ENCODE data around the gene A3GALT2.

A3GALT2 gene

GRCh38 chr1:33322109-33322508, 1.2 kb upstream of the A3GALT2 start:
- Histone ChIP-seq H3K4me1 (no peaks in the 10 kb centered on the region), H3K27me3 (ENCODE audit: control insufficient read depth, insufficient read depth, low read length) (no peaks in the 10 kb centered on the region), H3K9me3 (ENCODE audit: control insufficient read depth, low read length) (no peaks in the 10 kb centered on the region), H3K27ac (no peak overlapping the region), H2AFZ (no peak overlapping the region), H3K4me3 (ENCODE audit: low read depth, low read length) (no peak overlapping the region), H3K9ac (no peak overlapping the region), H3K36me3 (ENCODE audit: control insufficient read depth, insufficient read depth, low read length) (no peaks in the 10 kb centered on the region), H3K4me2 (ENCODE audit: low read length) (no peak overlapping the region), H3K79me2 (no peaks in the 10 kb centered on the region)
- TF ChIP-seq, protein P1, sequence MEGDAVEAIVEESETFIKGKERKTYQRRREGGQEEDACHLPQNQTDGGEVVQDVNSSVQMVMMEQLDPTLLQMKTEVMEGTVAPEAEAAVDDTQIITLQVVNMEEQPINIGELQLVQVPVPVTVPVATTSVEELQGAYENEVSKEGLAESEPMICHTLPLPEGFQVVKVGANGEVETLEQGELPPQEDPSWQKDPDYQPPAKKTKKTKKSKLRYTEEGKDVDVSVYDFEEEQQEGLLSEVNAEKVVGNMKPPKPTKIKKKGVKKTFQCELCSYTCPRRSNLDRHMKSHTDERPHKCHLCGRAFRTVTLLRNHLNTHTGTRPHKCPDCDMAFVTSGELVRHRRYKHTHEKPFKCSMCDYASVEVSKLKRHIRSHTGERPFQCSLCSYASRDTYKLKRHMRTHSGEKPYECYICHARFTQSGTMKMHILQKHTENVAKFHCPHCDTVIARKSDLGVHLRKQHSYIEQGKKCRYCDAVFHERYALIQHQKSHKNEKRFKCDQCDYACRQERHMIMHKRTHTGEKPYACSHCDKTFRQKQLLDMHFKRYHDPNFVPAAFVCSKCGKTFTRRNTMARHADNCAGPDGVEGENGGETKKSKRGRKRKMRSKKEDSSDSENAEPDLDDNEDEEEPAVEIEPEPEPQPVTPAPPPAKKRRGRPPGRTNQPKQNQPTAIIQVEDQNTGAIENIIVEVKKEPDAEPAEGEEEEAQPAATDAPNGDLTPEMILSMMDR (IDR thresholded peaks at IDR 0.05) = no peak

DNA sequence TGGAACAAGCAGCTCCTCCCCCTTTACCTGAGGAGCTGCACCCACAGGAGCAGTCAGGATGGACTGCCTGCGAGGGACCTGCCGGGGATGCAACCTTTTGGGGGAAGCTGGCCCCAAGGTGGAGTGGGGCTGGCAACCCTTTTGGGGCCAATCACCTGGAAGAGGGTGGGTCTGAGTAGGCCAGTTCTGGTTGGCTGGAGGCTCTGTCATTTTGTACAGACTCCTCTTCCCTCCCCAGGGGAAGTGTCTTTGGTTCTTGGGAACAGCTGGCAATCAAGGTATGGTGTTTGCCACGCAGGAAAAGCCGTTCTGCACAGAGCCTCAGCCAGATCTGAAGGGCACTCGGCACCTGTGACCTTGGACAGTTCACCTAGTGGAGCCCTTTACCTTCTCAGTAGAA, 280 bp upstream of the A3GALT2 start:
- H3K9ac ChIP-seq = no peak overlapping the region
- no peak overlapping the region for H3K4me2 ChIP-seq (ENCODE audit: low read length)
- no peaks in the 10 kb centered on the region for H3K9me3 ChIP-seq (ENCODE audit: control insufficient read depth, low read length)
- no peaks in the 10 kb centered on the region for H3K79me2 ChIP-seq
- H3K36me3 ChIP-seq (ENCODE audit: control insufficient read depth, insufficient read depth, low read length) = no peaks in the 10 kb centered on the region
- no peaks in the 10 kb centered on the region for H3K4me1 ChIP-seq
- no peak overlapping the region for H3K4me3 ChIP-seq (ENCODE audit: low read depth, low read length)
- TF ChIP-seq, protein P1 (IDR thresholded peaks at IDR 0.05) = no peak
- no peak overlapping the region for H2AFZ ChIP-seq
- H3K27me3 ChIP-seq (ENCODE audit: control insufficient read depth, insufficient read depth, low read length) = no peaks in the 10 kb centered on the region
- H3K27ac ChIP-seq = no peak overlapping the region

GRCh38 chr1:33319949-33320618, 814 bp downstream of the A3GALT2 start:
- Histone ChIP-seq H3K9me3 (ENCODE audit: control insufficient read depth, low read length) (no peaks in the 10 kb centered on the region), H3K4me3 (ENCODE audit: low read depth, low read length) (no peak overlapping the region), H3K27me3 (ENCODE audit: control insufficient read depth, insufficient read depth, low read length) (no peaks in the 10 kb centered on the region), H3K9ac (no peak overlapping the region), H3K36me3 (ENCODE audit: control insufficient read depth, insufficient read depth, low read length) (no peaks in the 10 kb centered on the region), H3K4me2 (ENCODE audit: low read length) (no peak overlapping the region), H2AFZ (no peak overlapping the region), H3K27ac (no peak overlapping the region), H3K79me2 (no peaks in the 10 kb centered on the region), H3K4me1 (no peaks in the 10 kb centered on the region)
- TF ChIP-seq, protein P1 (IDR thresholded peaks at IDR 0.05) = no peak

DNA sequence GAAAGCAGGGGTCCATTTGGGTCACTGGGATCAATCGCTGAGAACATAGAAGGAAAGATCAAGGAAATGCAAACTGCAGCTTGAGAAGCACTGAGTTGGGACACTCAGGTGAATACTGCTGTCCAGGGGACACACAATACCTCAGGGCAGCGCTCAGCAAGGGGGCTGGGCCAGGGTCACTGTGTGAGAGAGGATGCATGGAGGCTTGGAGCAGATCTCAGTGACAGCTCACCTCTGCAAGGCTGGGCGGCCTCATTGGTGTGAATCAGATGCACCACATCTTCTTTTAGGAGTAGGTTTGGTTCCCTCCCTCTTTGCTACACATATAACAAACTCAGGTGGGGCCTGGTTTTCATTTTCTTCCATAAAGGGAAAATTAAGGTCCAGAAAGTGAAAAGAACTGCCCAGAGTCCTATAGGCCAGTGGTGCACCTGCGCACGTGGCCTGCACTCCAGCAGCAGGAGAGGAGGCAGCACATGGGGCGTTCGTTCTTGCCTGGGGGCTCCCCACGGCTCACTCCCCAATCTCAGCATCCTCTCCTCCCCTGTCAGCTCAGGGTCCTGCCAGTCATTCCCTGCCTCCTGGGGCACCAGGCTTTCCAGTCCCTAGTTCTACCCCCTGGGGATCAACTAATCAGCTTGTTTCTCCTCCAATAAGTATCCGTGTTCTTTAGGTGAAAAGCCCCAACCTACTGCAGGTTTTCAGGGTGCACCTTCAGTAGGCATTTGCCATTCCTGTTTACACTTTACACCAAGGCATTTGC, 1.5 kb downstream of the A3GALT2 start:
- Histone ChIP-seq H3K79me2 (no peaks in the 10 kb centered on the region), H3K36me3 (ENCODE audit: control insufficient read depth, insufficient read depth, low read length) (no peaks in the 10 kb centered on the region), H3K4me2 (ENCODE audit: low read length) (no peak overlapping the region), H3K4me3 (ENCODE audit: low read depth, low read length) (no peak overlapping the region), H2AFZ (no peak overlapping the region), H3K9ac (no peak overlapping the region), H3K4me1 (no peaks in the 10 kb centered on the region), H3K9me3 (ENCODE audit: control insufficient read depth, low read length) (no peaks in the 10 kb centered on the region), H3K27ac (no peak overlapping the region), H3K27me3 (ENCODE audit: control insufficient read depth, insufficient read depth, low read length) (no peaks in the 10 kb centered on the region)
- TF ChIP-seq, protein P1 (IDR thresholded peaks at IDR 0.05) = no peak

Data from parathyroid adenoma (tissue), 2 donors.